Measurements from ENCODE around the gene MT1B. TPM values are rescaled to one million over a fixed set of nuclear protein-coding genes. Genes with fewer than 3 reads are reported as not detected.

The MT1B gene
- polyA plus RNA-seq, 1 of the 3 experiments (the other 2 are of a cell fraction), result not detected

GRCh38 chr16:56675685-56676210 is 24.1 kb downstream of the MT1B start:
- TF ChIP-seq PBX3 (IDR thresholded peaks at IDR 0.05) (no peak), TEAD4 (IDR thresholded peaks at IDR 0.05; ENCODE audit: borderline replicate concordance, insufficient read depth) (no peak), CHD2 (IDR thresholded peaks at IDR 0.05; ENCODE audit: low read length, partially characterized antibody) (no peak), ELF1 (IDR thresholded peaks at IDR 0.05) (no peak), USF2 (IDR thresholded peaks at IDR 0.05; ENCODE audit: borderline replicate concordance, low read depth, low read length) (no peak), SIN3A (IDR thresholded peaks at IDR 0.05; ENCODE audit: borderline replicate concordance, low read depth, low read length) (no peak), YY1 (IDR thresholded peaks at IDR 0.05; ENCODE audit: low read depth) (no peak), JUND (IDR thresholded peaks at IDR 0.05) (no peak), TAF1 (IDR thresholded peaks at IDR 0.05; ENCODE audit: borderline replicate concordance, low read depth, low read length) (no peak), FOSL2 (IDR thresholded peaks at IDR 0.05; ENCODE audit: borderline replicate concordance, low read depth) (no peak), REST (IDR thresholded peaks at IDR 0.05; ENCODE audit: low read depth, low read length) (no peak), RFX5 (IDR thresholded peaks at IDR 0.05; ENCODE audit: low read length) (no peak), FOXJ3 (CRISPR knock-in tag; IDR thresholded peaks at IDR 0.05) (no peak), GABPA (IDR thresholded peaks at IDR 0.05; ENCODE audit: low read depth) (no peak), CTCF (IDR thresholded peaks at IDR 0.05) (no peak), IRF3 (IDR thresholded peaks at IDR 0.05; ENCODE audit: low read depth, low read length) (no peak)
- ChIA-PET CTCF (interaction anchor here (1.0 kb wide), 1 partner anchor 238 kb away, joined by 3 read pairs; no protein-coding TSS in a partner anchor), POLR2A (no interaction called here)
- DNase-seq, result no peak
- WGBS (ENCODE audit: low lambda C conversion rate), result 86% methylated on average over 18 of the region's 32 CpGs
- Histone ChIP-seq H3K4me1 (ENCODE audit: control insufficient read depth in 1 of 2, insufficient read depth in 2 of 2, low read depth in 1 of 2, low read length in 1 of 2) (no peaks in the 10 kb centered on the region; a peak in 1 of 4 replicates), H3K9ac (no peak overlapping the region), H3K27me3 (ENCODE audit: insufficient read depth) (peaks cover 5% of the 10 kb centered on the region; the same call in 1 of the 2 replicates), H4K20me1 (ENCODE audit: insufficient read depth) (no peaks in the 10 kb centered on the region), H3F3A (replicated peaks; ENCODE audit: insufficient read depth) (no peaks in the 10 kb centered on the region), H3K4me2 (no peak overlapping the region), H3K36me3 (replicated peaks in 1 of 2; ENCODE audit: control insufficient read depth in 1 of 2, insufficient read depth in 2 of 2, low read length in 1 of 2) (no peaks in the 10 kb centered on the region), H3K79me2 (ENCODE audit: insufficient read depth) (no peaks in the 10 kb centered on the region), H3K27ac (ENCODE audit: low read depth in 2 of 2, low read length in 1 of 2) (no peak overlapping the region), H2AFZ (ENCODE audit: low read depth) (no peak overlapping the region), H3K4me3 (ENCODE audit: low read depth in 2 of 2, low read length in 1 of 2) (no peak overlapping the region), H3K9me3 (no peaks in the 10 kb centered on the region), H3K9me2 (no peaks in the 10 kb centered on the region)
